GM18520 (cell line): ENCODE data around the gene CBARP.
"Not testable (repeated sequence)": the region's sequence is repeated elsewhere in the genome, so short reads cannot be mapped to it uniquely, and the experiment has no call there.

Source experiments
- ATAC-seq: cut with Tn5 transposase; IDR thresholded peaks from one replicate; pipeline ENCODE4 v1.9.1; 2021; ENCODE audit not compliant: unreplicated experiment

The CBARP gene

GRCh38 chr19:1253514-1254080, 15.8 kb upstream of the CBARP start:
- no peak for ATAC-seq

- ATAC-seq, result no peak
Observed at GRCh38 chr19:1252821-1253513, 15.2 kb upstream of the CBARP start.

- no peak for ATAC-seq
Observed at GRCh38 chr19:1252221-1252820, 14.5 kb upstream of the CBARP start.

GRCh38 chr19:1251330-1252220, 13.8 kb upstream of the CBARP start:
- ATAC-seq, result no peak

- no peak for ATAC-seq
Observed at GRCh38 chr19:1250437-1251260, 12.8 kb upstream of the CBARP start.

GRCh38 chr19:1249990-1250436, 12.2 kb upstream of the CBARP start:
- ATAC-seq, result no peak

GRCh38 chr19:1249298-1249989, 11.6 kb upstream of the CBARP start:
- peak; percentile 43 for ATAC-seq

- ATAC-seq, result peak; percentile 17
Observed at GRCh38 chr19:1248786-1249297, 11.0 kb upstream of the CBARP start.

GRCh38 chr19:1248139-1248785, 10.5 kb upstream of the CBARP start, which contains the start of gene MIDN:
TSS of gene MIDN (plus strand) at chr19:1248583. CDS start at chr19:1250297, 1,714 bp downstream.
- peak; percentile 9 for ATAC-seq

GRCh38 chr19:1247748-1248138, 9.9 kb upstream of the CBARP start:
- no peak for ATAC-seq

- ATAC-seq, result not testable (repeated sequence)
Observed at GRCh38 chr19:1246265-1247087, 8.7 kb upstream of the CBARP start.

GRCh38 chr19:1245494-1246264, 7.9 kb upstream of the CBARP start:
- ATAC-seq, result no peak

- no peak for ATAC-seq
Observed at GRCh38 chr19:1244693-1245451, 7.1 kb upstream of the CBARP start.

GRCh38 chr19:1243768-1244692, 6.2 kb upstream of the CBARP start:
- ATAC-seq, result no peak

- ATAC-seq, result peak; percentile 39
Observed at GRCh38 chr19:1241417-1242095, 3.8 kb upstream of the CBARP start, which contains the start of gene ATP5F1D. TSS of gene ATP5F1D (plus strand) at chr19:1241751. CDS start at chr19:1241851, 100 bp downstream.
